GM19468 (cell line): Measurements from ENCODE around the gene FGFR3.

Source experiments
- ATAC-seq: cut with Tn5 transposase; IDR thresholded peaks from one replicate; pipeline ENCODE4 v1.9.1; 2021; ENCODE audit warnings: mild to moderate bottlenecking, moderate library complexity, moderate number of reproducible peaks; ENCODE audit not compliant: unreplicated experiment; ENCODE audit errors: extremely low read depth

Gene FGFR3

DNA sequence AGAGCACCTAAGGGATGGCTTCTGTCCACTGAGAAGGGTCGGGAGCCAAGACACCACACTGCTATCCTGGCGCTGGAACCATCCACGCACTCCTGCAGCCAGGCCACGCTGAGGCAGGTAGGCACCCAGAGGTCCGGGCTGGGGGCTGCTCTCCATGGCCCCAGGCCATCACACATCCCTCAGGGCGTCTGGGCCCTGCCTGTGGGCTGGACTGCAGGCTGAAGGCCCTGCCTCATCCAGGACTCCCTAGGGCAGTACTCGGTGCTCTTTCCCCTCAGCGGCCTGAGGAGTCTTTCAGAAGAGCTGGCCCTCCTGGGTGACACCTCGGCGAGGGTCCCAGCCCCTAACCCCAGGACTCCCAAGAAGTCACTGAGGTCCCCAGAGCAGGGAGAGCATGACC is 17.7 kb downstream of the FGFR3 start:
- no peak for ATAC-seq

DNA sequence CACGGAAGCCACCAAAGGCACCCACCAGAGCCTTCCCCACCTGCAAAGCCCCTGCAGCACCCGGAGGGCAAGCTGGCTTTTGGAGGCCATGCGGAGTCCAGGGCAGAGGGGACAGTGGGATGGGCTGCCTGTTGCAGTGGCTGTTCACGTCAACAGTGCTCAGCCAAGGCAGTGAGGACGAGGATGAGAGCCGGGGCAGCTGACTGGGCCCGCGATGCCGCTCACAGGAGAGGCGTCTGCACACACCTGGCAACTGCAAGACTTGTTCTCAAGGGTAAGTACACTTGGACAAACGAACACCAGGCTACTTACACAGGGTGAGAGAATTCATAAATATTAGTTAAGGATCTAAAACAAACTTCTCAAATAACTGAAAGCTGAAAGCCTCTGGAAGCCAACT is 19.6 kb downstream of the FGFR3 start:
- no peak for ATAC-seq

DNA sequence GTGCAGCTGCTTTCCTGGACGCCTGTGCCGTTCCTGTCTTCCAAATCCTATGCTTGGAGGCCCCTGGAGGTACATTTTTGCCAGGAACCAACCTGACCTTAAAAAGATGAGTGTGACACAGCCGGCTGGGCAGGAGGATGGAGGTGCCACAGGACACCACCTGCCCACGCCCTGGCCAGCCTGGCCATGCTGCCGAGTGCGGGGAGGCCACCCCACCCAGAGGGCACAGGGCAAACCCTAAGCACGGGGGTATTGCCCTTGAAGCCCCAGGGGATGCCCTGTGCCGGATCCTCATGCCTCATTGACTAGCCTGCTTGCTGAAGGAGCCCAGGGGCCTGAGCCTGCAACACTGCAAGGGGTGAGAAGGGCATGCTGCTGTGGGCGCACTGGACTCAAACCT is 20.1 kb downstream of the FGFR3 start:
- ATAC-seq: no peak

DNA sequence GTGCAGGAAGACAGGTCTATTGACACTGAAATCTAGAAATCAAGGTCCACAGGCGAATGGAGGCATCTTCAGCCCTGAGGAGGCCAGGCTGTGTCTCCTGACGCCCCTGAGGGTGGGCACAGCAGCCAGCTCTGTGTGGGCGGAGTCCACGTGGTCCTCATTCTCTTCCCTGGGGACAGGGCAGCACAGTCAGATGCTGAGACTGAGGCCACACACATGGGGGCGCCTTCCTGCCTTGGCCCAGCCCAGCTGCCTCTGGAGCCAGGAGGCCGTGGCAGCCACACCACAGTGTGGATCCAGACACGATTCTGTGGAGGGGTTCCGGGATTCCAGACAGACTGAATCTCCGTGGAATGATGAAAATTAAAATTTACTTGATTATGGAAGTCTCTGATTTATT is 20.8 kb downstream of the FGFR3 start:
- no peak for ATAC-seq

DNA sequence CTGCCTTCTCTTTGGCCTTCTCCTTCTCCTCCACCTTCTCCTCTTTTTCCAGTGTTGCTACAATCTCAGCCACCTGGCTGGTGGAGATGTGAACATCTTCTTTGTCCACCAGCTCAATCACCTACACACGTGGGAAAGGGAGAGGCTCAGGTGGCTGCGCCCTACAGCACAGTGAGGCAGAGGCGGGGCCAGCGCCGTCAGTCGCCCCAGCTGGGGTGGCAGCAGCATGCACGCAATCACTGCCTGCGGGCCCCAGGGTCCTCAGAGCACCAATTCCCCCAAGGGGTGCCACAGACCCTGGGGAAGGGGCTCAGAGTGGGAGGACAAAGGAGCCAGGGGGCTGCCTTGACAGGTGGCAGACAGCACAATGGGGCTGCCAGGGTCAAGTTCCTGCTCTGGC is 21.4 kb downstream of the FGFR3 start:
- ATAC-seq: no peak

DNA sequence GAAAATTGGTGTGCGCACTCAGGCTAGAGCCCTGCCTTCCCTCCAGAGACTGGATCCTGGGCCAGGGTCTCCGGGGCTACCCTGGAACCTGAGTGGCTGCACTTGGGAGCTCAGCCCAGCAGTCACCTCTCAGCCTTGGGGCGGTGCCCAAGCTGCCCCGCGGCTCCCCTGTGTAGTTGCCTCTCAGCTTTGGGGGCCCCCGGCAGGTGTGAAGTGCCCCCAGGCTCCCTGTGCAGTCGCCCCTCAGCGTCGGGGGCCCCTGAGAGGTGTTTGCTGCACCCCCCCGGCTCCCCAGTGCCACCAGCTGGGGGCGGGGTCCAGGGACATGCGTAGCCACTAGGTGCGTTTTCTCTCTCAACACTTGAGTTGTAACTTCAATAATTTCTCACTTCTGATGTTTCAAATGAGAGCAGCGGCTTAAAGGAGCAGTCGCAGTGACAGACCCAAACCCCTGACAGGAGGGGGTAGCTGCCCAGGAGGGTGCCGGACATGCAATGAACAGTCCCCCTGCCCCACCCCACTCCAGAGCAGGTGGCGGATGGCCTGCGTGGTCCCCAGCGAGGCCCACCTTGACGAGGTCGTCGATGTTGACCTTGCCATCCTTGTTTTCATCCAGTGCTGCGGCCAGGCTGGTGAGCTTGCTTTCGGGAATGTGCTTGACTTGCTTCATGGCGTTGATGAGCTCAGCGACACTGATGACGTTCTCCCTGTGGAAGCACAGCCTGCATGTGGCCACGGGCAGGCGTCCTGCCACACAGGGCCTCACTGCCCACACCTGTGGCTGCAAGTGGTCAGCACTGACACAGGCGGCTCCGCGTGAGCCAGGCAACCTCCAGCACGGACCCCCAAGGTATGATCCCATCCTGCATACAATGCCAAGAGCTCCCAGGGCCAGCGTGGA is 22.3 kb downstream of the FGFR3 start:
- no peak for ATAC-seq

DNA sequence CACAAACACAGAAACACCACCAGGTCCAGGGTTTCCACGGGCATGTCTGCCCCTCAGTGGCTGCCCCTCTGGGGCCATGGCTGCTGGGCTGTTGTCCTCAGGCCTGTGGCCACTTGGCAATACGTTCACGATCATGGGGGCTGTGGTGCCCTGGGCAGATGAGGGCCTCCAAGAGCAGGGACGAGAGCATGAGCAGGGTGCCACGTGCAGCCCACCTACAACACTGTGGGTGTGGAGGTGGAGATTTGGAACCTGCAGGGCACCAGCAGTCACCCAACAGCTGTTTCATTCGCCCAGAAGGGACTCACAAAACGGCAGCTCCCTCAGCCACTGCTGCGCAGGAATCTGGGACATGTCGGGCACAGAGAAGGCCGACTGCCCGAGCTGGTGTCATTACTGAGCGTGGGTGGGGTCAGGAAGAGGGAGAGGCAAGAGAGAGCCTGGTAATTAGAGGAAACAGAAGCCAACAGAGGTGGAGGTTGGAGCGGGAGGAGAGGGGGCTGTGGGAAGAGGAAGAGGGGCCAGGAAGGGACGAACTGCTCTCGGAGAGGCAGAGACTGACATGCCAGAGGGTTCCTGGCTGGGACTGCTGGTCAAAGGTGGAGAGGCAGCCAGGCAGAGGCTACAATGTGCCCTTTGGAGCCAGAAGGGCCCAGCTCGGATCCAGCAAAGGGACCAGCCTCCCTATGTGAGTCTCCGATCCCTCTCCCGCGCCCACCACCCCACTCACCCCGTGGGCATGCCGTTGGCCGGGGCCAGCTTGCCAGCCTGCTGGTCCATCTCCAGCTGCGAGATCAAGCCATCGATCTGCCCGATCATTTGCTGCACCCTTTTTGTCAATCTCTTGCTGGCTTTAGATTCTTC is 23.1 kb downstream of the FGFR3 start:
- ATAC-seq: no peak

DNA sequence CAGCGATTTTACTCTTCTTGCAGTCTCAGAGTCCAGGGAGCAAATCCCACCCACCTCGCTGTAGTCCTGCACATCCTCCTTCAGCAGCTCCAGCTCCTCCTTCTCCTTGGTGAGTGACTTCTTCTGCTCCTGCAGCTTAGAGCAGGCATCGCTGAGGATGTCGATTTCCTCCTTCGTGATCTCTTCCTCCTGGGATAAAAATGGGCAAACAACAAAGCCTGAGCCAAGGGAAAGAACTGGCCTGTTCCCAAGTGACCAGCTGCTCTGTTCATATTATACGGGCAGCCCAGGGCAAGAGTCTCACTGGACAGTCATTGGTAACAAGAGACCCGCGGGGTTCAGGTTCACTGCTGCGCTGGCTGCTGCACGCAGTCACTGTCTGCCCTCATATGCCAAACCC is 26.2 kb downstream of the FGFR3 start:
- ATAC-seq: no peak

DNA sequence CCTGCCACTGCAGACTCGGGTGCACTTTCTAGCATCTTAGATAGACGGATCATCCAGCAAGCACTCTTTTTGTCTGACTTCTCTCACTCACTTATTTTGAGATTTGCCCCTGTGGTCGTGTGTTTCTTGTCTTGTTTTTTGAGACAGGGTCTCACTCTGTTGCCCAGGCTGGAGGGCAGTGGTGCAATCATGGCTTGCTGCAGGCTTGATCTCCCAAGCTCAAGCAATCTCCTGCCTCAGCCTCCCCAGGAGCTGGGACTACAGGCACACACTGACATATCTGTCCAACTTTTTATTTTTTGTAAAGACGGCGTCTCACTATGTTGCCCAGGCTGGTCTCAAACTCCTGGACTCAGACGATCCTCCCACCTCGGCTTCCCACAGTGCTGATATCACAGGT is 26.7 kb downstream of the FGFR3 start:
- no peak for ATAC-seq

DNA sequence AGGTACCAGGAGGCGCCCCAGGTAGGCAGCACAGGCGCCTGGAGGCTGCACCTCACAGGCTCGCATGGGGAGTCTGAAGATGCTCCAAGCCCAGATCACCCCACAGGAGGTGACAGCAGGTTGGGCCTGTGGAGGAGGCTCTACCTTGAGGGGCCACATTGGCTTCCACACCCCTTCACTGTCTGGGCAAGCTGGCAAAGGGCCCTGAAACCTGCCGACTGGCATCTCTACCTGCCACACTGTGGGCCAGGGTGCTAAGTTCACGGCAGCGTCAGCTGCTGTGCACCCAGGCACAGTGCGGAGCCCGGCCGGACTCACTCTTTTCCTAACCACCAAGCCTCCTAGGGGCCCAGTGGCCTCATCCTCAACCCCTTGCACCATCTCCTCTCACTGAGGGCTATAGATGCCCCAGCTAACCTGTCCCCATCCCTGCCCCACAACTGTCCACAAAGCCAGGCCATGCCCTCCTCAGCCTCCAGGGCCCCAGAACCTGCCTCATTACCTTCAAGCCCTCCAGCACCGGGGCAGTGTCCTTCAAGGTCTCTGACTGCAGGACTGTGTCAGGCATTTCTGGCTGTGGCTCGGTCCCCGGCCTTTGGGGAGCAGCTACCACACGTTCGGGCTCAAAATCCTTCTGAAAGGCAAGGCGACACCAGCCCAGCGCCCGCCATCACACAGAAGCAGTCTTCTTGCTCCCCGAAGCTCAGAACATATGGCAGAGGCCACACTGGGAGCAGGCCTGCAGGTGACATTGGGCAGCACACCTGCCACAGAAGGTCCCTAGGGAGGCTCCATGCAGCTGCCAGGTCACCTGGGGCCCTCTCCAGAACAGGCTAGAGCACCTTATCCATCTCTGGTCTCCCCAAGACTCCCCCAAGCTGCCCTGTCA is 28.8 kb downstream of the FGFR3 start:
- ATAC-seq: no peak

DNA sequence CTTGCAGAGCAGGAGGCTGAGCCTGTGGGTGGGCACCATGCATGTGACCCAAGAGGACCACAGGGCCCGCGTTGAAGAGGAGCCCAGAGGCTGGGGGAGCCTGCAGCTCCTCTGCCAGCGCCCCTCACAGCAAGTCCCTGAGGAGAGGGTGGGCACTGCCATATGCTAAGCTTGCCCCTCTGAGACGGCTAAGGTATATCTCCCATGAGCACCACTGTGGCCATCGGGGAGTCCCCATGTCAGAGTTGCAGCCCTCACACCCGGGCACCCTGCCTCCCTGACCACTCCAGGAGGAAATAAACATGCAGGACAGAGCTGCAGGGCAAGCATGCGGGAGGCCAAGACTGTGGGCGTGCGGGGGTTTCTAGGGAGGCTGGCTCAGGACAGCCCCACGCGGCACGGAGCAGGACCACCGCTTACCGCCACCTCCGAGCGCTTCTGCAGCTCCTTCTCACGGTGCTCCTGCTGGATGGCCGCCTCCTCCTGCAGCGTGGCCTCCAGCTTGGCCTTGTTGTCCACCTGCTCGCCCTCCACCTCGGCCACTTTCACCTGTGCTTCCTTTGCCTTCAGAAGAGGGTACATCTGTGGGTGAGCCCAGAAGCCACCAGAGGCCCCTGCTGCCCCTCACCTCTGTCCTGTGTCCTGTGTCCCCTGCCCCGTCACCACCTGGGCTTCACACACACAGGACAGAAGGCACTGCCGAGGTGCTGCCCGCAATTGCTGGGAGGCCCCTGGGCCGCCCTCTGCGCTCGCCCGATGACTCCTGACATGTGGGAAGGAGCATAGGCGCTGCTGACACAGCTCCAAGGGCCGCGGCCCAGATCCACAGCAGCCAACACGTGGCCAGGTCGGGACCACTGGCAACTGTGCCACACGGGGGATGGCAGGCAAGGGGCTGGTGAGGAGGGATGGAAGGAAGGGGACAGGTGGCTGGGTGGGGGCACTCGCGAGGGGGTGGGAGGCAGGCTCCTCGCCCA is 29.8 kb downstream of the FGFR3 start:
- no peak for ATAC-seq

DNA sequence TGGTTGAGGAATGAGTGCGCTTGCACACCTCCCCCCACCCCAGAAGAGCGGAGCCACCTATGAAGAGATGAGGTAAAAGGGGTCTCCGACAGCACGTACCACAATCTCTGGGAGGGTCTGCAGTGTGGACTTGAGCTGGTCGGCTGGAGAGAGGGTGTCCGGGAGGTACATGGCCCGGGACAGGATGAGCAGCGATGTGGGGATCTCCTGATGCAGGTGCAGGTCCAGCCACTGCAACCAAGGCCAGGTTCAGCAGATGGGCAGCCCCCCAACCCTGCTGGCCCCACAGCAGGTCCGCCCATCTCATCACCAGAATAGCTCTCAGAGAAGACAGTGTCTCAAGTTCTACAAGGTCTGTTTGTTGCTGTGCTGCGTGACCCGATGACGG is 30.4 kb downstream of the FGFR3 start:
- ATAC-seq: no peak

DNA sequence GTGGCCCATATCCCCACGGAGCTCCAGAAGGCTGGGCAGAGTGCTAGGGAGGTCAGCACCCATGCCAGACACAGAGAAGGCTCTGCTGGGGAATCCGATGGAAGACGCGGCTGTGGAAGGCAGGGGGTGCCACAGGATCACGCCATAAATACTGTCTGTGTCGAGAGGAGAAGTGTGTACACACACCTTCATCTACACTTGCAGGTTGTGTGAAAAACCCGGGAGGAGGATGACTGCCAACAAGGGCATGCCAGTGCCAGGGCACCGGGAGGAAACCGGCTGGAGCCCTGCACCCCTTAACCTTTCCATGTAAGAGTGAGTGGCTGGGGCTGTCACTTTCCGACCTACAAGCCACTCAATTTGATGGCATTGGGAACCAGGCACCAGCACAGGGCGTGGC is 31.7 kb downstream of the FGFR3 start:
- no peak for ATAC-seq

DNA sequence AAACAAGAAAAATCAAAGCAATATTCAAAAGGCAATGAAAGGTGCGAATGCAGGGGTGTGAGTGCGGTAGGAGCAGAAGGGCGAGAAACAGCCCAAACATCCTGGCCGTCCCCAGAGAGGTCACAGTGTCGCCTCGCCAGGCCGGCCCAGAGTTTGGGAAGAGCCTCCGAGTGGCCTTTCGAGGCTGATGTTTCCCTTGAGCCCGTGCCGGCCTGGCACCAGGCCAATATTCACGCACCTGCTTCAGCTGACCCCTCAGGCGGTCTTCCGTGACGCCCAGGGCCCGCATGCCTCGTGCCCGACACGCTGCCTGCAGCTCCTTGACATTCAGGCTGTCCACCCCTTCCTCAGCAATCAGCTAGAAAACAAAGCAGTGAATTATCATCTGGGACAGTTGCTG is 32.2 kb downstream of the FGFR3 start:
- ATAC-seq: no peak

DNA sequence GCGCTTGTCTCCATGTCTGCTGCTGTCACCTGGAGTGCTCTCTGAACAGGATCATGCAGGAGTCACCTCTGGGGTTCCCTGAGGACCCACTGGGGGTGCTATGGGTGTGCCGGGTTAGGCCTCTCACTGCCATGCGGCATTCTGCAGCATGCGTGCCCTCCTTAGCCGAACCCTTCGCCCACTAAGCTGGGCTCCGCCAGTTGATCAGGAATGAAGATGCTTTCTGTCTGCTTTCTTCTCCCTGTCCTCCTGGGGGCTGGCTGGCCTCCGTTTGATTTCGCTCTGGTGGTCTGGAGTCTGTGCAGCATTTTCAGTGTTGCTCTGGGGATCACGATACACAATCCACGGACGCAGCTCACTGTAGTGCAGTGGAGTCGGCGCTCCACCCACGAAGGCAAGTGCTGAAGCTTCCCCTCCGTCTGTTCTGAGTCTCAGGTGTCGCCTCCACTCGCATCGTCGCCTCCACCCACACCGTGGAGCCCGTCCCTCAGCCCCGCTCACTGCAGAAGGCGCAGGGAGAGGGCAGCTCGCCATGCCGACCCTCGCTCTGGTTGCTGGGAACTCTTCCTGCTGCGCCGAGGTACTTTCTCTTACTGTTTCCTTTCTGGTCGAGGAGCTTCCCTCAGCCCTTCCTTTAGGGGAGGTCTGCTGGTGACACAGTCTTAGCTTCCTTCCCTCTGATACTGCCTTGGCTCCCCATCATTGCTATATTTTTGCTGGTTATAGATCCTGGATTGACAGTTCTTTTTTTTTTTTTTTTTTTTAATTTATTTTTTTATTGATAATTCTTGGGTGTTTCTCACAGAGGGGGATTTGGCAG is 33.6 kb downstream of the FGFR3 start:
- ATAC-seq: no peak

DNA sequence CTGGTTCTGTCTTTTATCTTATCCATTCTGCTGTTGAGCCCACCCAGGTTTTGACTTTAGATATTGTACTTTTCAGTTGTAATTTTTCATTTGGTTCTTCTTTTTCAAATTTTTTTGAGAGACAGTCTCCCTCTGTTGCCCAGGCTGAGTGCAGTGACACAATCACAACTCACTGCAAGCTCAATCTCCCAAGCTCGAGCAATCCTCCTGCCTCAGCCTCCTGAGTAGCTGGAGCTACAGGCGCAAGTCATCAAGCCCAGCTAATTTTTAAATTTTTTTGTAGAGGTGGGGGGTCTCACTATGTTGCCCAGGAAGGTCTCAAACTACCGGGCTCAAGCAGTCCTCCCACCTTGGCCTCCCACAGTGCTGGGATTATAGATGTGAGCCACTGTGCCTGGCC is 37.1 kb downstream of the FGFR3 start:
- ATAC-seq: no peak

DNA sequence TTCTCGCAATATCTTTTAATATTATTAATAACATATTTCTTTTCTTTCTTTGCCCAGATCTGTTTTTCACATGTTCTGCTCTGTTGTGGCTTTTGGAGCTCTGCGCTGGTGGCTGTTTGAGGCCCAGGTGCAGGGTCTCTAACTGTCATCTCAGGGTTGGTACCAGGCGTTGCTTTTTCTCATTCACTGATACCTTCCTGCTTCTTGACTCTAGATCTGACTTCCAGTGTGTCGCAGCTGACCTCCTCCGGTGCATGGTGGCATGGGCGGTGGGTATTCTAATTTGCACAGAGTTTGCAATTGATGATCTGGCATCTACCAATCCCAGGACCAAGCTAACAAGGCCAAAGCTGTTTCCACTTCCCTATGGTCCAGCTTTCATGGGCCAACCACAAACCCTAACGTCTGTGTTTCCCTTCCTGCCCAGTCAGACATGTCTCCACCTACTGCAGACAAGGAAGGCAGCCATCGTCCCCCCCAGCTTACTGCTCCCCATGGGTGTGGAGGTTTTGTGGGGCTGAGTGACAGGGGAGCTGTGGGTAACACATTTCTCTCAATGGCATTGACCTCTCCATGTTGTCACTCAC is 37.6 kb downstream of the FGFR3 start:
- ATAC-seq: no peak

DNA sequence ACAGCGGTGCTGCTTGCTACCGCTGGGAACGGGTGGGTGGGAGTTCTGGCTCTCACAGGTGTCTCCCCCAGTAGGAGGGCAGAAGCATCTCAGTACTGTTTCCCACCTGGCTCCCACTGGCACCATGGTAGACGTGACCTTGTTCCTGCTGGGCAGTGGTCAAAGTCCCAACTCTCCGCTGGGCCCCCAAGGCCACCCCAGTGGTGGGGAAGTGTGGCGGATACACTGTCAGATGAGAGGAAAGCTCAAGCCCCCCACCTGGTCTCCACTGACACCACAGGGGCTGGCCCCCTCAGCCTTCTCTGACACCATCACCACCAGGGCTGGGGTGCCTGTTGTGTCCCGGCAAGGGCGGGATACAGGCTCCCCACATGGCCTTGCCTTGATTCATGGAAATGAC is 38.2 kb downstream of the FGFR3 start:
- ATAC-seq: no peak
